ENCODE measurements around the gene PLCB4.

DNA sequence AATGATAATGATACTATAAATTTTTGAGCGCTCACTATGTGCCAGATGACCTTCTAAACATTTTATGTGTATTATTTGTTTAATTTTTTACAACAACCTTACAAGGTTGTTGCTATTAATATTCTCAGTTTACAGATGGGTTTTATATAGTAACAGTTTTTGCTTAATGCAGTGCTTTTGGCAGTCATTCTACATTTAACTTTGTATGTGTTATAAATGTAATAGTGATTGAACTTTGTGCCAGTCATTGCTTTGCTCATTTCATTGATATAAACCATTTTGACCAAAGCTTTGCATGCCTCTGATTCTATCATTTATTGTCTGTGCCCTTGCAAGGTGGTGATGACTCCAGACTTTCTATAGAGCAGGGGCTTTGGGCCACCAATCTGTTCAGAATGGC lies 239.2 kb downstream of the PLCB4 start:
- TF ChIP-seq, protein P1, sequence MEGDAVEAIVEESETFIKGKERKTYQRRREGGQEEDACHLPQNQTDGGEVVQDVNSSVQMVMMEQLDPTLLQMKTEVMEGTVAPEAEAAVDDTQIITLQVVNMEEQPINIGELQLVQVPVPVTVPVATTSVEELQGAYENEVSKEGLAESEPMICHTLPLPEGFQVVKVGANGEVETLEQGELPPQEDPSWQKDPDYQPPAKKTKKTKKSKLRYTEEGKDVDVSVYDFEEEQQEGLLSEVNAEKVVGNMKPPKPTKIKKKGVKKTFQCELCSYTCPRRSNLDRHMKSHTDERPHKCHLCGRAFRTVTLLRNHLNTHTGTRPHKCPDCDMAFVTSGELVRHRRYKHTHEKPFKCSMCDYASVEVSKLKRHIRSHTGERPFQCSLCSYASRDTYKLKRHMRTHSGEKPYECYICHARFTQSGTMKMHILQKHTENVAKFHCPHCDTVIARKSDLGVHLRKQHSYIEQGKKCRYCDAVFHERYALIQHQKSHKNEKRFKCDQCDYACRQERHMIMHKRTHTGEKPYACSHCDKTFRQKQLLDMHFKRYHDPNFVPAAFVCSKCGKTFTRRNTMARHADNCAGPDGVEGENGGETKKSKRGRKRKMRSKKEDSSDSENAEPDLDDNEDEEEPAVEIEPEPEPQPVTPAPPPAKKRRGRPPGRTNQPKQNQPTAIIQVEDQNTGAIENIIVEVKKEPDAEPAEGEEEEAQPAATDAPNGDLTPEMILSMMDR (IDR thresholded peaks at IDR 0.05): no peak
- TF ChIP-seq POLR2A (IDR thresholded peaks at IDR 0.05): no peak
